Testis (tissue), 3 donors: ENCODE results near the gene ACYP2. TPM values are rescaled to one million over a fixed set of nuclear protein-coding genes. Genes with fewer than 3 reads are reported as not detected.

Source experiments
- DNase-seq: peaks from one replicate; pipeline ENCODE4 v3.0.0-alpha.2; 2019
- H3K27ac ChIP-seq, 2 donors: fragments of 200-600 bp; sonication (generic); one replicate each; pipeline ENCODE4 v1.5.1; 2019
- H3K27me3 ChIP-seq: fragments of 200-600 bp; sonication (generic); one replicate; pipeline ENCODE4 v1.5.1; 2019
- H3K36me3 ChIP-seq: fragments of 200-600 bp; sonication (generic); one replicate; pipeline ENCODE4 v1.5.1; 2017; ENCODE audit warnings: low read depth; ENCODE audit errors: missing control alignments
- H3K4me1 ChIP-seq: fragments of 200-600 bp; sonication (generic); one replicate; pipeline ENCODE4 v1.5.1; 2019
- H3K4me3 ChIP-seq, 2 donors: fragments of 200-600 bp; sonication (generic); one replicate each; pipeline ENCODE4 v1.5.1; 2017 to 2019
- H3K9me3 ChIP-seq: fragments of 200-600 bp; sonication (generic); one replicate; pipeline ENCODE4 v1.5.1; 2017
- CTCF ChIP-seq, 3 experiments: fragments of 450-650 bp in 2 of 3; fragments of 200-600 bp in 1 of 3; sonication (generic) in 1 of 3; IDR thresholded peaks; one replicate each; pipeline ENCODE4 v1.5.1; 2016 to 2019; ENCODE audit warnings: antibody characterized with exemption in 3 of 3, mild to moderate bottlenecking in 2 of 3, moderate library complexity in 1 of 3
- POLR2A ChIP-seq: fragments of 450-650 bp; IDR thresholded peaks from one replicate; pipeline ENCODE4 v1.6.1; 2017; ENCODE audit warnings: antibody characterized with exemption, mild to moderate bottlenecking, moderate library complexity
- WGBS, 2 donors: methylation state at CpG; one replicate each; pipeline ENCODE4 v1.1.5; 2018; 5-methylcytosine and 5-hydroxymethylcytosine counted together
- intact Hi-C: fragments of 100-400 bp; cut with DNase I; formaldehyde crosslinking; loops from one replicate; pipeline ENCODE4 v1.15.1; 2023; ENCODE audit warnings: low total_unique reads
- polyA plus RNA-seq: library from polyadenylated mRNA; stranded (reverse); fragments of 350-450 nt; fragmentation: Illumina TruSeq; extraction: RNeasy Lipid Tissue Mini Kit (QIAGEN cat#74804); gene quantifications from one replicate; pipeline ENCODE4 v1.2.3, GENCODE V29; 2014; ENCODE audit warnings: low read depth, low replicate concordance; ENCODE audit not compliant: insufficient read depth
- total RNA-seq, 2 donors: library from RNA; depleted of rRNA; stranded (reverse); fragments of >200 nt; gene quantifications; one replicate each; pipeline ENCODE4 v1.2.3, GENCODE V29; 2016

The ACYP2 gene
- total and polyA plus RNA-seq, 3 donors from 2014 or later = 23.2 to 36.2 (median 34.5) TPM

- intact Hi-C loops = no loop called here
- H3K4me3 ChIP-seq = no peak overlapping the region
- no peaks in the 10 kb centered on the region for H3K4me1 ChIP-seq
- no peaks in the 10 kb centered on the region for H3K36me3 ChIP-seq
- DNase-seq = no peak
- TF ChIP-seq CTCF (IDR thresholded peaks at IDR 0.05) (no peak), POLR2A (no peak)
- H3K9me3 ChIP-seq = no peaks in the 10 kb centered on the region
- no peak overlapping the region for H3K27ac ChIP-seq
- H3K27me3 ChIP-seq = no peaks in the 10 kb centered on the region
- WGBS, 2 donors = 85 to 88% methylated on average over 9 of the region's 9 CpGs
These were observed 40.6 kb upstream of the ACYP2 start for GRCh38 chr2:54074606-54075341.

- TF ChIP-seq POLR2A = no peak
- TF ChIP-seq CTCF (IDR thresholded peaks at IDR 0.05) = no peak
- H3K36me3 ChIP-seq = no peaks in the 10 kb centered on the region
- no peaks in the 10 kb centered on the region for H3K9me3 ChIP-seq
- DNase-seq = no peak
- no peaks in the 10 kb centered on the region for H3K4me1 ChIP-seq
- WGBS, 2 donors = 83 to 90% methylated on average over 1 of the region's 1 CpG
- H3K27ac ChIP-seq = no peak overlapping the region
- H3K4me3 ChIP-seq = no peak overlapping the region
- intact Hi-C loops = no loop called here
- no peaks in the 10 kb centered on the region for H3K27me3 ChIP-seq
These were observed 38.8 kb upstream of the ACYP2 start for GRCh38 chr2:54076586-54076985.

GRCh38 chr2:54077088-54077900 lies 38.1 kb upstream of the ACYP2 start:
- Histone ChIP-seq H3K27ac (no peak overlapping the region), H3K4me3 (no peak overlapping the region), H3K4me1 (no peaks in the 10 kb centered on the region), H3K9me3 (no peaks in the 10 kb centered on the region), H3K36me3 (no peaks in the 10 kb centered on the region), H3K27me3 (no peaks in the 10 kb centered on the region)
- 85 to 88% methylated on average over 2 of the region's 2 CpGs for WGBS, 2 donors
- DNase-seq = no peak
- intact Hi-C loops = no loop called here
- no peak for TF ChIP-seq POLR2A
- TF ChIP-seq CTCF (IDR thresholded peaks at IDR 0.05) = no peak

DNA sequence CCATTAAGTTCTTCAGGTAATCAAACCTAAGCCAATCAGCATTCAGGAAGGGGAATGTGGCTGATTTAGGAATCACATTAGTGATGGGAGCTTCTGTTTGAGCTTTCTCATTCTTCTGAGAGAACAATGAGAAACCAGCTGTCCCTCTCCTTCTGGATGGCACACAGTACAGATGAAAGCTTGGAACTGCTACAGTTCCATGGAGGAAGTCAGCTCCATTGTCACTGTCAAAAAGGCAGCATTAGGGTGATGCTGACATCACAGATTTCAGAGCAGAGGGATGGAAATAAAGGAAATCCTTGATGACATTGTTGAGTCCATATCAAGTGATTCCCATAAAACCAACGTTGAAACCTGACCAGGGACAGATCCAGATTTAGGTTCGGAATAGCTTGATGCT lies 36.1 kb upstream of the ACYP2 start:
- no peaks in the 10 kb centered on the region for H3K4me1 ChIP-seq
- no peaks in the 10 kb centered on the region for H3K36me3 ChIP-seq
- H3K27me3 ChIP-seq = no peaks in the 10 kb centered on the region
- no peak for DNase-seq
- no peaks in the 10 kb centered on the region for H3K9me3 ChIP-seq
- intact Hi-C loops = no loop called here
- H3K4me3 ChIP-seq = no peak overlapping the region
- whole genome bisulfite sequencing, 2 donors = 74 to 77% methylated on average over 2 of the region's 2 CpGs
- TF ChIP-seq CTCF (IDR thresholded peaks at IDR 0.05) (no peak), POLR2A (no peak)
- no peak overlapping the region for H3K27ac ChIP-seq
